Prostate gland (tissue), 2 donors: ENCODE data around the gene PRKACG.

Experiments
- CTCF ChIP-seq, 4 experiments: fragments of 200-600 bp in 2 of 4; fragments of 450-650 bp in 2 of 4; sonication (generic) in 2 of 4; IDR thresholded peaks; 1 replicate in 3 of 4; 2 replicates in 1 of 4; pipeline ENCODE4 v1.5.1; 2016 to 2019; ENCODE audit warnings: antibody characterized with exemption in 4 of 4, mild to moderate bottlenecking in 2 of 4, moderate library complexity in 2 of 4
- POLR2AphosphoS5 ChIP-seq: sonication (generic); formaldehyde crosslinking; IDR thresholded peaks from one replicate; pipeline ENCODE4 v1.6.1; 2017; ENCODE audit warnings: antibody characterized with exemption

DNA sequence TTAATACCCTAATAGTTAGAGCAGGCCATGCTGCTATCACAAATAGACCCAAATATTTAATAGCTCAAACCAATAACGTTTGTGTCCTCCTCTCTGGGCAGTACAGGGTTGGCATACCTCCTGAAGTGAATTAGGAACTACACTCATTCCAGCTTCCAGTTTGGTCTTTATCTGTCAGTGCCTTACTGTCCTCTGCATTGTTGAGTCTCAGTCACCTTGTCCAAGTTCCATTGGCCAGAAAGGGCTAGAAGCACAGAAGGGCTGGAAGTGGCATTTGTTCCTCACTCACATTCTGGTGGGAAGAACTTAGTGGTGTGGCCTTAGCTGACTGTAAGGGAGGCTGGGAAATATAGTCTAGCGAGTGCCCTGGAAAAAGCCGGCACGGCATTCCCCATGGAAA, 32.8 kb upstream of the PRKACG start:
- TF ChIP-seq CTCF (IDR thresholded peaks at IDR 0.05), result no peak
- TF ChIP-seq POLR2AphosphoS5, result no peak
